Body of pancreas (tissue), 4 donors: ENCODE data around the gene PTPRN2. TPM values are rescaled to one million over a fixed set of nuclear protein-coding genes. Genes with fewer than 3 reads are reported as not detected.

Experiments used
- ATAC-seq: fragments of 150-250 bp; one replicate; pipeline ENCODE4 v1.9.1; 2016
- DNase-seq, 4 donors: peaks; one replicate each; pipeline ENCODE4 v3.0.0-alpha.2; 2019
- H3K27ac ChIP-seq, 4 donors: fragments of 200-600 bp; sonication (generic); 1 replicate in 3 of 4; 2 replicates in 1 of 4; pipeline versions ENCODE4 v1.5.1 to v1.6.1; 2016 to 2019; ENCODE audit warnings: mild to moderate bottlenecking in 1 of 4, mixed read lengths in 1 of 4, moderate library complexity in 1 of 4
- H3K27me3 ChIP-seq, 2 donors: fragments of 200-600 bp; sonication (generic); one replicate each; pipeline ENCODE4 v1.6.0; 2016; ENCODE audit warnings: mild to moderate bottlenecking in 1 of 2
- H3K36me3 ChIP-seq, 2 donors: fragments of 200-600 bp; sonication (generic); replicated peaks in 1 of 2; 2 replicates each; pipeline ENCODE4 v1.5.1; 2016; ENCODE audit warnings: low read depth in 2 of 2; ENCODE audit not compliant: insufficient read depth in 1 of 2
- H3K4me1 ChIP-seq: fragments of 200-600 bp; sonication (generic); one replicate; pipeline ENCODE4 v1.6.0; 2016
- H3K4me3 ChIP-seq, 2 donors: fragments of 200-600 bp; sonication (generic); 1 replicate in 1 of 2; 2 replicates in 1 of 2; pipeline ENCODE4 v1.5.1; 2016 to 2019
- H3K9me3 ChIP-seq, 3 donors: fragments of 200-600 bp; sonication (generic); 1 replicate in 2 of 3; 2 replicates in 1 of 3; pipeline ENCODE4 v1.5.1; 2016
- POLR2A ChIP-seq, 3 donors: fragments of 450-650 bp; IDR thresholded peaks; one replicate each; pipeline ENCODE4 v1.6.1; 2016; ENCODE audit warnings: antibody characterized with exemption in 3 of 3, mild to moderate bottlenecking in 2 of 3
- WGBS, 2 donors: methylation state at CpG; one replicate each; pipeline ENCODE4 v1.1.5; 2017; 5-methylcytosine and 5-hydroxymethylcytosine counted together
- intact Hi-C: fragments of 100-400 bp; cut with DNase I; formaldehyde crosslinking; loops from one replicate; pipeline ENCODE4 v1.15.1; 2023
- total RNA-seq, 2 donors: library from RNA; depleted of rRNA; stranded (reverse); fragments of >200 nt; gene quantifications; one replicate each; pipeline ENCODE4 v1.1.0, GENCODE V29; 2016
- TF ChIP-seq, protein P1 (sequence below), 7 experiments: fragments of 450-650 bp in 4 of 7; fragments of 200-600 bp in 3 of 7; sonication (generic) in 3 of 7; IDR thresholded peaks; one replicate each; pipeline ENCODE4 v1.5.1; 2016 to 2019; ENCODE audit warnings: antibody characterized with exemption in 7 of 7

The PTPRN2 gene
- total RNA-seq, 2 donors from 2014 or later, result 31.6 to 76.1 TPM

DNA sequence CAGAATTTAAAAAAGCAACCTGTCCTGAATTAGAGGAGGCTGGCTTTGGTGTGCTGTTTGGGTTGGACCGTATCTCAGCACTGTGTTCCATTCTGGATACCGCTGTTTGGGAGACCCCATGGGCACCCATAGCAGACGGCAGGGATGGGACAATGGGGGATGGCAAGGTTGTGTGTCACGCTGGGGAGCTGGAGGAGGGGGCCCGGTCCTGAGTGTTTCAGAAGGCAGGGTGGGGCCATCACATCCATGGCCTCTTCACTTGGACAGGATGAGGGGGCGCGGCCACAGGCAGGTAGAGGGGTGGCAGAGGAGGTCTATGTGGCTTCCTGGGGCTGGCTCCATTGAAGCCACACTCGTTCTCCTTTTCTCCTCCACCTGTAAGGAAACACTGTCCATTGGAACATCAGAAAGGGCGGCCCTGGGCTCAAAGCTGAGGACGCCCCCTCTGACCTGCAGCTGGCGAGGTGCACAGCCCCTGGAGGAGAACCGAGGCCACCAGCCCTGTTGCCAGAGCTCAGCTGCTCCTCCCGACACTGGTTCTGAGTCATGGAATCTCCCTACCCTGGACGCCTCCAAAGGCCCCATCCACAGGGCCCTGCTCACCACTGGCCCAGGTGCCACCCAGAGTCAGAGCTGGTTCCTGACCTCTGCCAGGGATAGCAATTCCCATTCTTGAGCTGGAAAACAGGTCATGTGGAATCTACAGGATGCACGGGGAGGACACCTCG lies 663.6 kb downstream of the PTPRN2 start:
- WGBS, 2 donors, result 83 to 87% methylated on average over 9 to 16 of the region's 16 CpGs
- no peak for ATAC-seq
- no peaks in the 10 kb centered on the region for H3K4me1 ChIP-seq
- no peak for DNase-seq
- no peak overlapping the region for H3K4me3 ChIP-seq
- intact Hi-C loops, result no loop called here
- TF ChIP-seq, protein P1, sequence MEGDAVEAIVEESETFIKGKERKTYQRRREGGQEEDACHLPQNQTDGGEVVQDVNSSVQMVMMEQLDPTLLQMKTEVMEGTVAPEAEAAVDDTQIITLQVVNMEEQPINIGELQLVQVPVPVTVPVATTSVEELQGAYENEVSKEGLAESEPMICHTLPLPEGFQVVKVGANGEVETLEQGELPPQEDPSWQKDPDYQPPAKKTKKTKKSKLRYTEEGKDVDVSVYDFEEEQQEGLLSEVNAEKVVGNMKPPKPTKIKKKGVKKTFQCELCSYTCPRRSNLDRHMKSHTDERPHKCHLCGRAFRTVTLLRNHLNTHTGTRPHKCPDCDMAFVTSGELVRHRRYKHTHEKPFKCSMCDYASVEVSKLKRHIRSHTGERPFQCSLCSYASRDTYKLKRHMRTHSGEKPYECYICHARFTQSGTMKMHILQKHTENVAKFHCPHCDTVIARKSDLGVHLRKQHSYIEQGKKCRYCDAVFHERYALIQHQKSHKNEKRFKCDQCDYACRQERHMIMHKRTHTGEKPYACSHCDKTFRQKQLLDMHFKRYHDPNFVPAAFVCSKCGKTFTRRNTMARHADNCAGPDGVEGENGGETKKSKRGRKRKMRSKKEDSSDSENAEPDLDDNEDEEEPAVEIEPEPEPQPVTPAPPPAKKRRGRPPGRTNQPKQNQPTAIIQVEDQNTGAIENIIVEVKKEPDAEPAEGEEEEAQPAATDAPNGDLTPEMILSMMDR (IDR thresholded peaks at IDR 0.05), result no peak
- TF ChIP-seq POLR2A (IDR thresholded peaks at IDR 0.05), result no peak
- no peaks in the 10 kb centered on the region for H3K9me3 ChIP-seq
- no peaks in the 10 kb centered on the region for H3K27me3 ChIP-seq
- H3K27ac ChIP-seq, result no peak overlapping the region
- H3K36me3 ChIP-seq, result no peaks in the 10 kb centered on the region

DNA sequence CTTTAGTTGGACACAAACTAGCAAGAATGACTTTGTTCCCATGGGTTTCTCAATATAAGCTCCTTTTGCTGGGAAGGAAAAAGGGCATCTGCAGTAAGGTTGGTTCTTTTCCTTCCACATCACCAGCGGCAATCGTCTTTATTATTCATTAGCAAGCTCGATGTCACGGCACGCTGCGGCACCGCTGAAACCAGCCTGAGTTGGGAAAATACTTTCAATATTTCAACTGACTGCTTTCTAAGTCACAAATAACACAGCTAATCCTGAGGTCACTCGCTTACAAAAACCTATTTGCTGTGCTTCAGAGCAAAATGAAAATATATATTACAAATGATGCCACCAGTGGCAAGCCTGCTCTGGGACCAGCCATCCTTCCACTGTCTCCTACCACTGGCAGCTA lies 665.0 kb downstream of the PTPRN2 start:
- Histone ChIP-seq H3K9me3 (no peaks in the 10 kb centered on the region), H3K27me3 (no peaks in the 10 kb centered on the region), H3K27ac (no peak overlapping the region), H3K36me3 (no peaks in the 10 kb centered on the region), H3K4me3 (no peak overlapping the region), H3K4me1 (no peaks in the 10 kb centered on the region)
- ATAC-seq (no peak), DNase-seq (no peak)
- intact Hi-C loops, result no loop called here
- WGBS, 2 donors, result 88 to 93% methylated on average over 8 of the region's 8 CpGs
- no peak for TF ChIP-seq POLR2A (IDR thresholded peaks at IDR 0.05)
- TF ChIP-seq, protein P1 (IDR thresholded peaks at IDR 0.05), result no peak

DNA sequence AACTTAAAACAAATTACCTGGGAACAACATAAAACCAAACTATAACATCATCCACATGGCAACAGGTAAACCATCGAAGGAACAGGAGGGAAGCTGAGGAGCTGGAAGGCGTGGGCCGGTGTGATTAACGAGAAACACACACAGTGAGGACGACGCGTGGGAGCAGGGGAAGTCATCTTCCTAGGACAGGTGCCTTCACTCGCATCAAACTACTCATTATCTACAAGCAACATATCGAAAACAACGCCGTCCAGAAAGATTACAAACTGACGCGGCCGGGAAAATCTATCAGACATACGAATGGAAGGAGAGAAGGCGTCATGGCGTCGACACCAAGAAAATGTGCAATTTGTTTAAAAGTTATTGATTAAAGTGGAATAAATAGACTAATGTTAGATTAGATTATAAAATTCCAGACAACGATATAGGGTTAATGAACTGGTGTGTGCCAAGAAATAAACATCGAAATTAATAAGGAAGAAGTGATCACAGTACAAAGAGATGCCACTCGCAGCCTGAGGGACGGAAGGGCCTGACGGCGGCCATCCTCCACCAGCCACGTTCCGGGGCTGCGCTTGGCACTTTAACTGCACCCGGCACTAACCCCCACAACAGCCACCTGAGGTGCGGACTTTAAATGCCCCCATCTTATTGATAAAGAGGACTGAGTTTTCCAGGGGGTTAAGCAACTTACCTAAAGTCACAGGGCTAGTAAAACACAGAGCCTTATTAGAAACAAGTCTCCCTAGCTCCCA lies 669.1 kb downstream of the PTPRN2 start:
- Histone ChIP-seq H3K4me1 (no peaks in the 10 kb centered on the region), H3K9me3 (no peaks in the 10 kb centered on the region), H3K36me3 (no peaks in the 10 kb centered on the region), H3K4me3 (no peak overlapping the region), H3K27ac (no peak overlapping the region), H3K27me3 (no peaks in the 10 kb centered on the region)
- TF ChIP-seq POLR2A (IDR thresholded peaks at IDR 0.05), result no peak
- TF ChIP-seq, protein P1 (IDR thresholded peaks at IDR 0.05), result no peak
- ATAC-seq (no peak), DNase-seq (no peak)
- intact Hi-C loops, result no loop called here
- 89 to 91% methylated on average over 28 to 29 of the region's 29 CpGs for WGBS, 2 donors

DNA sequence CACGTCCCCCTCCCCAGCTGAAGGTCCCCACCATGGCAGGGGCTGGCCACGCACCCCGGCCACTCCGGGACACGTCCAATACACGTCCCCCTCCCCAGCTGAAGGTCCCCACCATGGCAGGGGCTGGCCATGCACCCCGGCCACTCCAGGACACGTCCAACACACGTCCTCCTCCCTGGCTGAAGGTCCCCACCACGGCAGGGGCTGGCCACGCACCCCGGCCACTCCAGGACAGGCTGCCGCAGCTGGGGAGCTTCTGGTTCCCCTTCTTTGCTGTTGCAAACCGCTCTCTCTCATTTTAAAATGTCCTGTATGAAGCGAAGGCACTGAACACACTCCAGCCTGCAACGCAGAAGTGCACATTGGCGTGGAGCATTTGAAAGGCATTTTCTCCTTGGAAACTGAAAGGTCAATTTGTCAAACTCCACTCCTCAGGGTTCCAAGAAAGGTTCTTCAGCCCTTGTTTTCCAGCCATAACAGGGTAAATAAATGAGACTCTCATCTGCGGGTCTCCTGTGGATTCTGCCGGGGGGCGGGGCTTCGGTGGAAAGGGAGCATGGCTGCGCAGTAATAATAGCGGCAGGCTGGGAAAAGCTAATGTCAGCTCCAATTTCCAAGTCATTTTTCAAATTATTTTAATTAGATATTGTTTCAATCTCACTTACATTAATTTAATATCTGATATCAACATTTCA lies 670.5 kb downstream of the PTPRN2 start:
- TF ChIP-seq, protein P1 (IDR thresholded peaks at IDR 0.05), result no peak
- no peak for TF ChIP-seq POLR2A (IDR thresholded peaks at IDR 0.05)
- WGBS, 2 donors, result 82 to 96% methylated on average over 13 to 23 of the region's 23 CpGs
- no peaks in the 10 kb centered on the region for H3K36me3 ChIP-seq
- H3K27me3 ChIP-seq, result no peaks in the 10 kb centered on the region
- ATAC-seq (no peak), DNase-seq (no peak)
- no peak overlapping the region for H3K27ac ChIP-seq
- intact Hi-C loops, result no loop called here
- H3K4me3 ChIP-seq, result no peak overlapping the region
- H3K9me3 ChIP-seq, result no peaks in the 10 kb centered on the region
- no peaks in the 10 kb centered on the region for H3K4me1 ChIP-seq
